GM19239 (cell line): Measurements from ENCODE around the gene ZNF121.
"Not testable (repeated sequence)": the region's sequence is repeated elsewhere in the genome, so short reads cannot be mapped to it uniquely, and the experiment has no call there.

ENCODE experiments used
- DNase-seq: peaks from one replicate; pipeline ENCODE4 v3.0.0; 2011; ENCODE audit warnings: low spot score; ENCODE audit not compliant: insufficient read length
- FAIRE-seq: peaks from 2 replicates; lab custom pipeline; 2011; peaks lifted over from hg19 to GRCh38; lab: Jason Lieb, UNC

Gene ZNF121

DNA sequence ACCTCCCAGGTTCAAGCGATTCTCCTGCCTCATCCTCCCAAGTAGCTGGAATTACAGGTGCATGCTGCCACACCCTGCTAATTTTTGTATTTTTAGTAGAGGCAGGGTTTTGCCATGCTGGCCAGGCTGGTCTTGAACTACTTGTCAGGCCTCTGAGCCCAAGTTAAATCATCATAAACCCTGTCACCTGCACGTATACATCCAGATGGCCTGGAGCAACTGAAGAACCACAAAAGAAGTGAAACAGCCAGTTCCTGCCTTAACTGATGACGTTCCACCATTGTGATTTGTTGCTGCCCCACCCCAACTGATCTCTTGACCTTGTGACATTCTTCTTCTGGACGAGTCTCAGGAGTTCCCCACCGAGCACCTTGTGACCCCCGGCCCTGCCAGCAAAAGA is 45.1 kb downstream of the ZNF121 start:
- DNase-seq, FAIRE-seq: not testable (repeated sequence)

GRCh38 chr19:9538183-9539058 is 45.9 kb downstream of the ZNF121 start, which contains the start of gene ZNF426:
Gene ZNF426 (minus strand): TSS chr19:9538645. CDS start chr19:9536232, 2,413 bp downstream.
- FAIRE-seq (peak; percentile 81), DNase-seq (peak; percentile 66)

- DNase-seq (no peak), FAIRE-seq (no peak)
Measured at GRCh38 chr19:9535934-9536333, 48.4 kb downstream of the ZNF121 start.

DNA sequence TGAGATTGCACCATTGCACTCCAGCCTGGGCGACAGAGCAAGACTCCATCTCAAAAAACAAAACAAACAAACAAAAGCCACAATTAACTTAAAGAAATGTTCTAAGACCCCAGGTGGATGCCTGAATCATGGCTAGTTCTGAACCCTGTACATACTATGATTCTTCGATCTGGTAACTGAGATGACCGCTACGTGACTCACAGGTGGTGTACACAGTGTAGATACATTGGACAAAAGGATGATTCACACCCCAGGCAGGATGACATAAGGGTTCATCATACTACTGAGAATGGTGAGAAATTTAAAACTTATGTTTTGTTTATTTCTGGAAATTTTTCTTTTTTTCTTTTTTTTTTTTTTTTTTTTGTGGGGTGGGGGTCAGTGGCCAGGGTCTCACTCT is 52.4 kb downstream of the ZNF121 start:
- FAIRE-seq (no peak), DNase-seq (no peak)

DNA sequence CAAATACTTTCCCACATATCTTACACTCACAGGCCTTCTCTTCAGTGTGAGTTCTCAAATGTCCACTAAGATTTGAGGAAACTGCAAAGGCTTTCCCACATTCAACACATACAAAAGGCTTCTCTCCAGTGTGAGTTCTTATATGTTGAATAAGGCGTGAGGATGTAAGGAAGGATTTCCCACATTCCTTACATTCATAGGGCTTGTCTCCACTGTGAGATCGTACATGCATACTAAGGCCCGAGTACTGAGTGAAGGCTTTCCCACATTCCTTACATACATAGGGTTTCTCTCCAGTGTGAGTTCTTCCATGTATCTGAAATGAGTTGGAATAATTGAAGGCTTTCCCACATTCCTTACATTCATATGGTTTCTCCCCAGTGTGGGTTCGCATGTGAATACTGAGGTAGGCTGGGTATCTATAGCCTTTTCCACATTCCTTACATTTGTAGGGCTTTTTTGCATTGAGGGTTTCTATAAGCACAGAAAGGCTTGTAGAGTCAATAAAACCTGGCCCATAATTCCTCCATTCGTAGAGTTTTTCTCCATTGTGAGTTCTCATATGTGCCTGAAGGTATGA is 55.5 kb downstream of the ZNF121 start:
- DNase-seq (no peak), FAIRE-seq (no peak)

DNA sequence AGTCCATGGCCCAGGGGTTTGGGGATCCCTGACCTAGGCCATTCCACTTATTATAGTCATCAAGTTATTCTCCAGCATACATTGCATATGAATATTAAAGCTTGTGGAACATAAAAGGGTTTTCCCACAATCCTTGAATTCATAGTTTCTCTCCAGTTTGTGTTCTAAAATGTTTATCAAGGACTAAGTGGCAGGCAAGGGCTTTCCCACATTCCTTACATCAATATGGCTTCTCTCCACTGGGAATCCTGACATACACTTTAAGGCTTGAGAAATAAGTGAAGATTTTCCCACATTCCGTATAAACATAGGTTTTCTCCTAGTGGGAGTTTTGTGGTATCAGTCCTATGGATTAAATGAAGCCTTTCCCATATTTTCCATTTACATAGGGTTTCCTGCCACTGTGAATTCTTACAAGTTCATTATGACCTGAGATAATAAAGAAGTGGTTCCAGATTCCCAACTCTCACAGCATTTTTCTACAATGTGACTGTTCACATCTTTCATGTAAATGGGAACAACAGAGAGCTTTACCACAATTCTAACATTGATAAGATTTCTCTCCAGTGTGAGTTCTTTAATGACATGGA is 60.3 kb downstream of the ZNF121 start:
- no peak for FAIRE-seq

More for the DNA sequence above, 60.3 kb downstream of the ZNF121 start:
- no peak for DNase-seq
